SU-DHL-6 (cell line): Measurements from ENCODE around the gene LRRC17.

Source experiments
- H2AFZ ChIP-seq: fragments of 200-600 bp; sonication (generic); 2 replicates; pipeline ENCODE4 v1.6.1; 2014; ENCODE audit warnings: low read depth, mild to moderate bottlenecking, moderate library complexity, mixed read lengths, antibody characterized with exemption, low read length; ENCODE audit not compliant: severe bottlenecking
- H3F3A ChIP-seq: fragments of 200-600 bp; shearing (Covaris generic); 2 replicates; pipeline ENCODE4 v1.6.0; 2016; ENCODE audit warnings: antibody characterized with exemption, mild to moderate bottlenecking; ENCODE audit not compliant: insufficient read depth
- H3K27ac ChIP-seq: fragments of 200-600 bp; sonication (generic); 2 replicates; pipeline ENCODE4 v1.5.1; 2016; ENCODE audit warnings: low read depth, mild to moderate bottlenecking, low read length, moderate library complexity, mixed read lengths
- H3K27me3 ChIP-seq: fragments of 200-600 bp; sonication (generic), shearing (Covaris generic); 2 replicates; pipeline ENCODE4 v1.6.0; 2014; ENCODE audit warnings: mild to moderate bottlenecking, low read length
- H3K36me3 ChIP-seq: fragments of 200-600 bp; sonication (generic); 2 replicates; pipeline ENCODE4 v1.6.1; 2014; ENCODE audit warnings: mild to moderate bottlenecking, low read length, mixed read lengths
- H3K4me2 ChIP-seq: fragments of 300-600, 200-600 bp; shearing (Covaris generic), sonication (generic); 2 replicates; pipeline ENCODE4 v1.6.0; 2014; ENCODE audit warnings: low read length, low read depth, mild to moderate bottlenecking; ENCODE audit not compliant: poor library complexity, severe bottlenecking
- H3K4me3 ChIP-seq: fragments of 200-600 bp; sonication (generic); 2 replicates; pipeline ENCODE4 v1.5.1; 2014; ENCODE audit warnings: antibody characterized with exemption, low read length, mild to moderate bottlenecking, mixed read lengths; ENCODE audit not compliant: insufficient read depth, poor library complexity, severe bottlenecking
- H3K79me2 ChIP-seq: fragments of 200-600 bp; sonication (generic); 2 replicates; pipeline ENCODE4 v1.6.1; 2014; ENCODE audit warnings: mild to moderate bottlenecking, low read length, moderate library complexity; ENCODE audit not compliant: insufficient read depth
- H3K9ac ChIP-seq: fragments of 200-600 bp; sonication (generic); 2 replicates; pipeline ENCODE4 v1.7.0; 2014; ENCODE audit warnings: mild to moderate bottlenecking, low read length
- H3K9me2 ChIP-seq: fragments of 200-600 bp; sonication (generic); replicated peaks from 2 replicates; pipeline ENCODE4 v1.6.1; 2014; ENCODE audit warnings: low read length; ENCODE audit not compliant: insufficient read depth
- H3K9me3 ChIP-seq: fragments of 200-600 bp; sonication (generic); 2 replicates; pipeline ENCODE4 v1.6.1; 2014; ENCODE audit warnings: low read length, mixed read lengths; ENCODE audit not compliant: insufficient read depth
- H4K20me1 ChIP-seq: fragments of 200-600 bp; sonication (generic); 2 replicates; pipeline ENCODE4 v1.6.1; 2014; ENCODE audit warnings: low read depth, mild to moderate bottlenecking, antibody characterized with exemption, low read length, moderate library complexity, mixed read lengths
- CTCF ChIP-seq: fragments of 200-600 bp; sonication (generic); IDR thresholded peaks from one replicate; pipeline ENCODE4 v1.5.1; 2017; ENCODE audit warnings: antibody characterized with exemption, mild to moderate bottlenecking, low read length, moderate library complexity; ENCODE audit not compliant: insufficient read depth, poor library complexity, severe bottlenecking
- EZH2phosphoT487 ChIP-seq: fragments of 200-600 bp; sonication (generic), shearing (Covaris generic); conservative IDR thresholded peaks from 2 replicates; pipeline ENCODE4 v1.6.1; 2018; ENCODE audit warnings: mild to moderate bottlenecking, antibody characterized with exemption, low read length, moderate library complexity, mixed read lengths

The LRRC17 gene

GRCh38 chr7:102908676-102909075, 4.1 kb upstream of the LRRC17 start:
- no peaks in the 10 kb centered on the region for H3K9me3 ChIP-seq
- TF ChIP-seq CTCF = no peak
- TF ChIP-seq EZH2phosphoT487 = no peak
- no peaks in the 10 kb centered on the region for H3F3A ChIP-seq
- H3K4me3 ChIP-seq = no peak overlapping the region
- H4K20me1 ChIP-seq = no peaks in the 10 kb centered on the region
- H3K36me3 ChIP-seq = no peaks in the 10 kb centered on the region
- no peak overlapping the region for H2AFZ ChIP-seq
- no peaks in the 10 kb centered on the region for H3K27me3 ChIP-seq
- H3K4me2 ChIP-seq = no peak overlapping the region
- no peaks in the 10 kb centered on the region for H3K79me2 ChIP-seq
- H3K9ac ChIP-seq = no peak overlapping the region
- no peak overlapping the region for H3K27ac ChIP-seq
- H3K9me2 ChIP-seq = no peaks in the 10 kb centered on the region

GRCh38 chr7:102913826-102914225, 1.0 kb downstream of the LRRC17 start:
- Histone ChIP-seq H3F3A (no peaks in the 10 kb centered on the region), H3K27me3 (no peaks in the 10 kb centered on the region), H3K4me3 (no peak overlapping the region), H3K9me2 (no peaks in the 10 kb centered on the region), H3K4me2 (no peak overlapping the region), H3K27ac (no peak overlapping the region), H3K9me3 (no peaks in the 10 kb centered on the region), H3K9ac (no peak overlapping the region), H4K20me1 (no peaks in the 10 kb centered on the region), H3K36me3 (no peaks in the 10 kb centered on the region), H2AFZ (no peak overlapping the region), H3K79me2 (no peaks in the 10 kb centered on the region)
- TF ChIP-seq CTCF (no peak), EZH2phosphoT487 (no peak)

- no peak overlapping the region for H3K4me2 ChIP-seq
- H3K9me3 ChIP-seq = no peaks in the 10 kb centered on the region
- no peaks in the 10 kb centered on the region for H3K9me2 ChIP-seq
- no peak overlapping the region for H3K9ac ChIP-seq
- no peaks in the 10 kb centered on the region for H4K20me1 ChIP-seq
- H3K79me2 ChIP-seq = no peaks in the 10 kb centered on the region
- H3K27ac ChIP-seq = no peak overlapping the region
- no peaks in the 10 kb centered on the region for H3F3A ChIP-seq
- TF ChIP-seq CTCF (no peak), EZH2phosphoT487 (no peak)
- no peak overlapping the region for H2AFZ ChIP-seq
- no peaks in the 10 kb centered on the region for H3K27me3 ChIP-seq
- no peak overlapping the region for H3K4me3 ChIP-seq
- no peaks in the 10 kb centered on the region for H3K36me3 ChIP-seq
These were observed 1.8 kb downstream of the LRRC17 start for GRCh38 chr7:102914585-102914984.
